Mesenchymal stem cell (in vitro differentiated cells and primary cell): ENCODE data around the gene GRM5.
"Not testable (repeated sequence)": the region's sequence is repeated elsewhere in the genome, so short reads cannot be mapped to it uniquely, and the experiment has no call there.

Experiments
- DNase-seq: peaks from one replicate; pipeline ENCODE4 v3.0.0-alpha.2; 2013
- H2AFZ ChIP-seq: one replicate; pipeline ENCODE4 v1.6.1; 2013; ENCODE audit warnings: low read depth, mild to moderate bottlenecking, control low read depth, inconsistent platforms, low read length, moderate library complexity
- H2AK5ac ChIP-seq: 2 replicates; pipeline ENCODE4 v1.6.1; 2013; ENCODE audit warnings: low read length, moderate library complexity, mild to moderate bottlenecking, inconsistent platforms; ENCODE audit not compliant: severe bottlenecking
- H2BK120ac ChIP-seq: one replicate; pipeline ENCODE4 v1.6.1; 2013; ENCODE audit warnings: low read depth, mild to moderate bottlenecking, inconsistent platforms, low read length, moderate library complexity
- H2BK12ac ChIP-seq, 2 experiments: one replicate each; pipeline ENCODE4 v1.6.1; 2013; ENCODE audit warnings: inconsistent platforms in 2 of 2, low read length in 2 of 2, mild to moderate bottlenecking in 2 of 2, moderate library complexity in 2 of 2, control low read depth in 1 of 2
- H2BK15ac ChIP-seq: one replicate; pipeline ENCODE4 v1.6.1; 2013; ENCODE audit warnings: mild to moderate bottlenecking, low read depth, inconsistent platforms; ENCODE audit not compliant: poor library complexity, severe bottlenecking
- H2BK5ac ChIP-seq: 2 replicates; pipeline ENCODE4 v1.6.1; 2013; ENCODE audit warnings: low read depth, mild to moderate bottlenecking, low read length, control low read depth, inconsistent platforms; ENCODE audit not compliant: poor library complexity, severe bottlenecking
- H3K14ac ChIP-seq, 2 experiments: one replicate each; pipeline ENCODE4 v1.6.1; 2013; ENCODE audit warnings: inconsistent platforms in 2 of 2, low read length in 2 of 2, control low read depth in 1 of 2, mild to moderate bottlenecking in 1 of 2, moderate library complexity in 1 of 2
- H3K18ac ChIP-seq, 2 experiments: one replicate each; pipeline ENCODE4 v1.6.1; 2013; ENCODE audit warnings: inconsistent platforms in 2 of 2, low read length in 2 of 2, control low read depth in 1 of 2, low read depth in 1 of 2, mild to moderate bottlenecking in 1 of 2
- H3K23ac ChIP-seq, 2 experiments: one replicate each; pipeline ENCODE4 v1.6.1; 2013; ENCODE audit warnings: inconsistent platforms in 2 of 2, low read length in 2 of 2, mild to moderate bottlenecking in 2 of 2, moderate library complexity in 2 of 2, control low read depth in 1 of 2
- H3K27ac ChIP-seq: 2 replicates; pipeline ENCODE4 v1.5.1; 2013; ENCODE audit warnings: mild to moderate bottlenecking, moderate library complexity, low read length, control low read depth, inconsistent platforms; ENCODE audit not compliant: poor library complexity, severe bottlenecking
- H3K27me3 ChIP-seq, 2 experiments: 2 replicates each; pipeline versions ENCODE4 v1.6.1 to v1.7.0; 2013; ENCODE audit warnings: low read length in 2 of 2, mild to moderate bottlenecking in 2 of 2, moderate library complexity in 2 of 2, control low read depth in 1 of 2, inconsistent platforms in 1 of 2; ENCODE audit not compliant: control insufficient read depth in 1 of 2, insufficient read depth in 1 of 2
- H3K36me3 ChIP-seq, 2 experiments: 2 replicates each; pipeline versions ENCODE4 v1.6.1 to v1.7.0; 2013; ENCODE audit warnings: low read length in 2 of 2, control low read depth in 1 of 2, inconsistent platforms in 1 of 2, low read depth in 1 of 2, mild to moderate bottlenecking in 1 of 2; ENCODE audit not compliant: insufficient read depth in 2 of 2, control insufficient read depth in 1 of 2
- H3K4ac ChIP-seq, 2 experiments: one replicate each; pipeline ENCODE4 v1.6.1; 2013; ENCODE audit warnings: inconsistent platforms in 2 of 2, low read length in 2 of 2, mild to moderate bottlenecking in 2 of 2, moderate library complexity in 2 of 2, control low read depth in 1 of 2, low read depth in 1 of 2
- H3K4me1 ChIP-seq: 2 replicates; pipeline ENCODE4 v1.6.1; 2013; ENCODE audit warnings: low read depth, low read length, control low read depth; ENCODE audit not compliant: control insufficient read depth, insufficient read depth
- H3K4me2 ChIP-seq: 2 replicates; pipeline ENCODE4 v1.6.1; 2013; ENCODE audit warnings: low read length, mild to moderate bottlenecking, inconsistent platforms; ENCODE audit not compliant: poor library complexity, severe bottlenecking
- H3K4me3 ChIP-seq, 2 experiments: 2 replicates each; pipeline versions ENCODE4 v1.5.1 to v1.7.0; 2013; ENCODE audit warnings: low read length in 2 of 2, mild to moderate bottlenecking in 2 of 2, control low read depth in 1 of 2, low read depth in 1 of 2; ENCODE audit not compliant: insufficient read depth in 1 of 2
- H3K79me1 ChIP-seq: replicated peaks from 2 replicates; pipeline ENCODE4 v1.6.1; 2013; ENCODE audit warnings: mild to moderate bottlenecking, control low read depth, low read length, inconsistent platforms; ENCODE audit not compliant: poor library complexity, severe bottlenecking
- H3K9ac ChIP-seq: 2 replicates; pipeline ENCODE4 v1.7.0; 2013; ENCODE audit warnings: mild to moderate bottlenecking, low read length, moderate library complexity
- H3K9me3 ChIP-seq: 2 replicates; pipeline ENCODE4 v1.7.0; 2013; ENCODE audit warnings: mild to moderate bottlenecking, low read length; ENCODE audit not compliant: control insufficient read depth
- H4K8ac ChIP-seq: one replicate; pipeline ENCODE4 v1.6.1; 2013; ENCODE audit warnings: inconsistent platforms, mild to moderate bottlenecking, low read length, moderate library complexity
- H4K91ac ChIP-seq: one replicate; pipeline ENCODE4 v1.6.1; 2013; ENCODE audit warnings: mild to moderate bottlenecking, low read length, inconsistent platforms
- WGBS: methylation state at CpG from one replicate; pipeline ENCODE4 v1.1.7; 2013; ENCODE audit warnings: mixed read lengths; 5-methylcytosine and 5-hydroxymethylcytosine counted together

GRM5 gene

DNA sequence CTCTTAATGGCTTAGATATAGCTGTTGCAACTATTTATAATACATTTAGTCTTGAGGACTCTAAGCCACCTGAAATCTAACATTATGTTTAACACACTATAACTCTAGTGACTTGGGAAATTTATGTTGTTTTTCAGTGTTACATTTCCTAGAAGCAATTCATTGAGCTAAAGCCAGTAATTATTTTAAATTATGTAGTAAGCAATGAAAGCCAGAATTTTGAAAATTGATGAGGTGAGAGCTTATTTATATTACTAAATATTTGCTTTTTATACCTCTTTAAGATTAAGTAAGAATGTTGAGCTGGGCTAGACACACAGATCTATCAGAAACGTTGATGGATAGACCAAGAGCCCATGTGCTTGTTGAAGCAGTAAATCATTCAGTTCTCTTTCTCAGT lies 5.1 kb upstream of the GRM5 start:
- not testable (repeated sequence) for H3K27ac ChIP-seq, H3K4me2 ChIP-seq, H4K91ac ChIP-seq, H3K4me1 ChIP-seq, H3K4ac ChIP-seq, H2BK5ac ChIP-seq, H4K8ac ChIP-seq, H2AK5ac ChIP-seq, H3K27me3 ChIP-seq, H3K9me3 ChIP-seq, H3K9ac ChIP-seq, H3K4me3 ChIP-seq, H3K23ac ChIP-seq, H2BK12ac ChIP-seq, H2BK120ac ChIP-seq, H3K14ac ChIP-seq, H3K36me3 ChIP-seq, H3K18ac ChIP-seq, H2BK15ac ChIP-seq, H2AFZ ChIP-seq, H3K79me1 ChIP-seq, DNase-seq
- WGBS = 14% methylated on average over 1 of the region's 1 CpG

DNA sequence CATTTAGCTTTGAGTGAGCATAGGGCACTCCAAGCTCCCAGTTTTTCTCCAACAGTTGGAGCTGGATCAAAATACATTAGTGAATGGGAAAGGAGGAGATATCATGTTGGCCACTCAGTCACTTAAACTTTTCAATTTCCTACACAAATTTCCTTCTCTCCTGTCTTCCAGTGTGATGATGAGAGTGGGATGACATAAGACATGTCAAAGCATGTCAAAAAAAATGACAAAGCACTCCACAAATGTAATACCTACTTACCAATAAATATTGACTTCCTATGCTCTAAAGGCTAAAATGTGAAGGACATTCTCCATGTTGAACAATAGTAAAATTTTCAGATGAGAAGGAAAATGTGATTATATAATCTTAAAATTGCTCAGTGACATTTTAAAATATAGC lies 1.5 kb upstream of the GRM5 start:
- Histone ChIP-seq H3K4me2 (no peak overlapping the region), H3K9ac (no peak overlapping the region), H3K79me1 (no peaks in the 10 kb centered on the region), H3K27me3 (peaks cover 24 to 40% of the 10 kb centered on the region in 2 experiments), H4K91ac (no peak overlapping the region), H3K14ac (no peak overlapping the region), H3K4ac (no peak overlapping the region), H3K23ac (no peak overlapping the region), H3K4me1 (peaks cover 6% of the 10 kb centered on the region), H4K8ac (no peak overlapping the region), H2BK12ac (no peak overlapping the region), H2BK15ac (no peak overlapping the region), H2BK120ac (no peak overlapping the region), H2BK5ac (no peak overlapping the region), H3K4me3 (no peak overlapping the region), H3K18ac (no peak overlapping the region), H3K27ac (no peak overlapping the region), H3K36me3 (no peaks in the 10 kb centered on the region), H2AK5ac (no peak overlapping the region), H2AFZ (no peak overlapping the region), H3K9me3 (no peaks in the 10 kb centered on the region)
- no peak for DNase-seq

- H2AK5ac ChIP-seq = no peak overlapping the region
- no peak overlapping the region for H3K27ac ChIP-seq
- no peaks in the 10 kb centered on the region for H3K36me3 ChIP-seq
- H3K4me2 ChIP-seq = no peak overlapping the region
- no peak overlapping the region for H4K8ac ChIP-seq
- H4K91ac ChIP-seq = no peak overlapping the region
- no peak overlapping the region for H3K14ac ChIP-seq
- no peak overlapping the region for H3K4ac ChIP-seq
- no peaks in the 10 kb centered on the region for H3K79me1 ChIP-seq
- no peak for DNase-seq
- no peak overlapping the region for H3K23ac ChIP-seq
- H2BK120ac ChIP-seq = no peak overlapping the region
- H3K4me3 ChIP-seq = no peak overlapping the region
- no peak overlapping the region for H2BK15ac ChIP-seq
- no peak overlapping the region for H3K18ac ChIP-seq
- H3K9ac ChIP-seq = no peak overlapping the region
- H2AFZ ChIP-seq = no peak overlapping the region
- peaks cover 6% of the 10 kb centered on the region for H3K4me1 ChIP-seq
- H3K9me3 ChIP-seq = no peaks in the 10 kb centered on the region
- no peak overlapping the region for H2BK12ac ChIP-seq
- H3K27me3 ChIP-seq = peaks cover 24 to 43% of the 10 kb centered on the region in 2 experiments
- no peak overlapping the region for H2BK5ac ChIP-seq
- WGBS = 42% methylated on average over 6 of the region's 6 CpGs
These were observed 716 bp downstream of the GRM5 start for GRCh38 chr11:89065066-89065465.

DNA sequence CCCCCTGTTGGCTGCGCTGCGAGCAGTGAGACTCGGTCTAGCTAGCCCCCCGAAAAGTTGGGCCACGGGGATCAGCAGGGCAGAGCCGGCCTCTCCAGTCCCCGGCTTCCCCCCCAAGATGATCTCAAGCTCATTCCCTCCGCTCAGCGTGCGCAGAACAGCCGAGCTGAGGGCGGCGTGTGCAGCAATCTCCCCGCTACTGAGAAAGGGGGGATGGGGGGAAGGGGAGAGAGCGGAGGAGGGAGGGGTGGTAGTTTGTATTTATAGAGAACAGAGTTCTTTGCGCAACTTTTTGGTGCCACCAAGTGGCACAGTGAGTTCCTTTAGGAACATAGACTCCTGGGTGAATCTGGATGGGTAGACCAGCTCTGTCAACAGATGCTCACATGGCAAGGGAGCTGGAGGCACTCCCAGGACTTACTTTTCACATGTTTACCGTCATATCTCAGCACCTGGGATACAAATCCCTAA lies 2.3 kb downstream of the GRM5 start:
- H2BK12ac ChIP-seq, H4K8ac ChIP-seq, H3K36me3 ChIP-seq, DNase-seq, H3K9me3 ChIP-seq, H3K4ac ChIP-seq, H4K91ac ChIP-seq, H2BK120ac ChIP-seq, H2BK5ac ChIP-seq, H3K79me1 ChIP-seq, H3K9ac ChIP-seq, H2BK15ac ChIP-seq, H3K23ac ChIP-seq, H2AFZ ChIP-seq, H3K18ac ChIP-seq, H2AK5ac ChIP-seq, H3K4me1 ChIP-seq, H3K14ac ChIP-seq, H3K27ac ChIP-seq, H3K4me2 ChIP-seq, H3K4me3 ChIP-seq: not testable (repeated sequence)
- WGBS = 11% methylated on average over 10 of the region's 17 CpGs
- H3K27me3 ChIP-seq = peaks cover 24 to 43% of the 10 kb centered on the region in 2 experiments
